Neuronal stem cell (in vitro differentiated cells): ENCODE data around the gene PRKD3.
A peak's percentile ranks its signal among the peaks of the same experiment; 100 is the strongest.

Experiments
- DNase-seq: peaks from one replicate; pipeline ENCODE4 v3.0.0-alpha.2; 2013; ENCODE audit warnings: low spot score
- H2AFZ ChIP-seq: one replicate; pipeline ENCODE4 v1.6.1; 2013; ENCODE audit warnings: mild to moderate bottlenecking, low read length, inconsistent platforms
- H2AK5ac ChIP-seq: 2 replicates; pipeline ENCODE4 v1.6.1; 2013; ENCODE audit warnings: low read depth, mild to moderate bottlenecking, inconsistent platforms, low read length, moderate library complexity, mixed read lengths
- H2BK120ac ChIP-seq: 2 replicates; pipeline ENCODE4 v1.6.1; 2013; ENCODE audit warnings: low read depth, mild to moderate bottlenecking, inconsistent platforms, low read length, moderate library complexity, mixed read lengths
- H2BK12ac ChIP-seq: one replicate; pipeline ENCODE4 v1.6.1; 2013; ENCODE audit warnings: low read length, inconsistent platforms
- H2BK15ac ChIP-seq: 2 replicates; pipeline ENCODE4 v1.6.1; 2013; ENCODE audit warnings: mild to moderate bottlenecking, low read length, inconsistent platforms, mixed read lengths
- H2BK5ac ChIP-seq: one replicate; pipeline ENCODE4 v1.6.1; 2013; ENCODE audit warnings: inconsistent platforms, mild to moderate bottlenecking, low read length, moderate library complexity
- H3K14ac ChIP-seq: one replicate; pipeline ENCODE4 v1.6.1; 2013; ENCODE audit warnings: low read length, inconsistent platforms
- H3K18ac ChIP-seq: 2 replicates; pipeline ENCODE4 v1.6.1; 2013; ENCODE audit warnings: low read length, inconsistent platforms
- H3K23ac ChIP-seq: 2 replicates; pipeline ENCODE4 v1.6.1; 2013; ENCODE audit warnings: low read depth, mild to moderate bottlenecking, mixed read lengths, low read length, inconsistent platforms; ENCODE audit not compliant: poor library complexity
- H3K27ac ChIP-seq: replicated peaks from 3 replicates; pipeline ENCODE4 v1.5.1; 2013; ENCODE audit warnings: low read length, inconsistent platforms
- H3K27me3 ChIP-seq, 3 experiments: 2 replicates each; pipeline ENCODE4 v1.6.1; 2013; ENCODE audit warnings: low read length in 3 of 3, mild to moderate bottlenecking in 2 of 3, inconsistent platforms in 1 of 3, low read depth in 1 of 3, mixed read lengths in 1 of 3, moderate library complexity in 1 of 3; ENCODE audit not compliant: control insufficient read depth in 3 of 3, insufficient read depth in 3 of 3
- H3K36me3 ChIP-seq, 2 donors: replicated peaks in 1 of 2; 2 replicates each; pipeline ENCODE4 v1.6.1; 2013; ENCODE audit warnings: low read length in 2 of 2; ENCODE audit not compliant: control insufficient read depth in 2 of 2, insufficient read depth in 2 of 2
- H3K4ac ChIP-seq: 2 replicates; pipeline ENCODE4 v1.6.1; 2013; ENCODE audit warnings: inconsistent platforms, mild to moderate bottlenecking, low read length, moderate library complexity
- H3K4me1 ChIP-seq, 2 donors: 1 replicate in 1 of 2; 2 replicates in 1 of 2; pipeline ENCODE4 v1.6.1; 2013; ENCODE audit warnings: low read length in 2 of 2, low read depth in 1 of 2; ENCODE audit not compliant: control insufficient read depth in 2 of 2, insufficient read depth in 1 of 2
- H3K4me2 ChIP-seq: one replicate; pipeline ENCODE4 v1.6.1; 2013; ENCODE audit warnings: mild to moderate bottlenecking, low read length, inconsistent platforms; ENCODE audit not compliant: insufficient read depth, poor library complexity, severe bottlenecking
- H3K4me3 ChIP-seq, 2 donors: 2 replicates each; pipeline ENCODE4 v1.5.1; 2013; ENCODE audit warnings: low read length in 2 of 2, mild to moderate bottlenecking in 2 of 2, inconsistent platforms in 1 of 2, moderate library complexity in 1 of 2
- H3K79me1 ChIP-seq: one replicate; pipeline ENCODE4 v1.6.1; 2013; ENCODE audit warnings: low read depth, mild to moderate bottlenecking, inconsistent platforms, low read length, moderate library complexity
- H3K9ac ChIP-seq: one replicate; pipeline ENCODE4 v1.6.1; 2013; ENCODE audit warnings: mild to moderate bottlenecking, low read depth, low read length, inconsistent platforms; ENCODE audit not compliant: poor library complexity
- H3K9me3 ChIP-seq, 2 donors: replicated peaks in 1 of 2; 2 replicates each; pipeline versions ENCODE3 to v1.6.1; 2013; ENCODE audit warnings: low read length in 2 of 2, mild to moderate bottlenecking in 2 of 2, inconsistent platforms in 1 of 2, low read depth in 1 of 2, mixed read lengths in 1 of 2, moderate library complexity in 1 of 2; ENCODE audit not compliant: control insufficient read depth in 2 of 2, insufficient read depth in 1 of 2
- H4K8ac ChIP-seq: one replicate; pipeline ENCODE4 v1.6.1; 2013; ENCODE audit warnings: low read depth, mild to moderate bottlenecking, inconsistent platforms, low read length, moderate library complexity
- H4K91ac ChIP-seq: one replicate; pipeline ENCODE4 v1.6.1; 2013; ENCODE audit warnings: low read length, low read depth, mild to moderate bottlenecking, inconsistent platforms; ENCODE audit not compliant: poor library complexity
- WGBS, 2 donors: extraction: QIAGEN DNeasy Blood & Tissue Kit; methylation state at CpG; one replicate each; pipeline ENCODE4 v1.1.7; 2013; ENCODE audit warnings: missing lambda C conversion rate in 2 of 2, mixed read lengths in 1 of 2; ENCODE audit not compliant: insufficient read length in 2 of 2, insufficient replicate concordance in 1 of 2; ENCODE audit errors: extremely low coverage in 2 of 2; 5-methylcytosine and 5-hydroxymethylcytosine counted together

Gene PRKD3

DNA sequence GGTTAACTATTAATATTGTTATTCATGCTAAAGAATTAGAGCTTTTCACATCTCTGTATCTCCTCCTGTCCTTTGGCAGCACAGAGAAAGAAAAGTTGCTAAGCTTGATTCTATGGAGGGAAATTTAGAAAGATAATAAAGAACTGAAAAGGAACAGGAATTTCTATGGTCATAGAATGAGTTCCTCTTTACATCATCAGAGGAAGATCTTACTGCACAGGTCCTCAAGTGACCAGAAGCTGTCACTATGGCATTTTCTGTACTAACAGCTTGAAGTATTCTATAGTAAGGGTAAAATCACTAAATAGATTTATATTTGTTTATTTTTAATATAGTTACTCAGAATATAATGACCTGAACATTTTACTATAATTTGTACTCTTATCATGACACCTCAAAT is 6.0 kb upstream of the PRKD3 start:
- DNase-seq: no peak
- Histone ChIP-seq H3K9me3 (no peaks in the 10 kb centered on the region), H2BK12ac (no peak overlapping the region), H3K4me3 (no peak overlapping the region), H3K18ac (no peak overlapping the region), H3K27ac (no peak overlapping the region), H2BK120ac (no peak overlapping the region), H2BK5ac (no peak overlapping the region), H3K23ac (no peak overlapping the region), H3K9ac (no peak overlapping the region), H3K4me1 (no peaks in the 10 kb centered on the region), H3K36me3 (no peaks in the 10 kb centered on the region), H3K27me3 (peaks cover 0 to 9% (median 2%) of the 10 kb centered on the region in 3 experiments), H3K4me2 (no peak overlapping the region), H3K79me1 (no peaks in the 10 kb centered on the region), H3K4ac (no peak overlapping the region), H3K14ac (no peak overlapping the region), H2AK5ac (no peak overlapping the region), H4K8ac (no peak overlapping the region), H4K91ac (no peak overlapping the region), H2BK15ac (no peak overlapping the region), H2AFZ (no peak overlapping the region)

DNA sequence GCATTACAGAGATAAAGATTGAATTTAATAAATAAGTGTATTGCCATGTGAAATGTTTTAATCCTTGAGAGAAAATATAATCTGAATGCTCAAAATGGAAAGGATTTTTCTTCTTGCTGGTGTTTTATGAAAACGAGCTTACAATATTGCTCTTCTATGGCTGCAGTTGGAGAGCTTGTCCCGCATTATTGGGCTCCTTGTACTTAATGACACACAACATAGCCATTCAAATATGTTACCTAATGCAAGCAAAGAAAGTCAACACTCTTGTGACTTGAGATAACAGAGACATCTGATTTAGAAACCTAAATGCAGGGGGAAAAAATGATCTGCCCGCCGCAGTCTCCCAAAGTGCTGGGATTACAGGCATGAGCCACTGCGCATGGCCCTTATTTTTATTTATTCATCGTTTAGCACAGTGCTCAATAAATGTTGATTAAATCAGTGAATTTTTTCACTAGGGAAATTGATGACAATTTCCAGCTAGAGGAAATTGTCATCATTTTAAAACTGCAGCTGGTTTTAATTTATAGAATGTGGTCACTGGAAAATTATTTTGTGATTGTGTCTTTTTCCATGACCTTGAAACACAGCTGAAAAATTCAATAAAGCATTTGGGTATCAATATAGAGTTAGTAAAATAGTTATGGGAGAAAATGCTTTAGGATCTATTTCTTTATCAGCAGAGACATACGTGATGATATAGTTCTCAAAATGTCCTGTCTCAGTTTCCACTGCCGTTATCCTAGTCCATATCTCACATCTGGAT is 2.4 kb upstream of the PRKD3 start:
- Histone ChIP-seq H2BK120ac (no peak overlapping the region), H3K4me3 (no peak overlapping the region)

DNA sequence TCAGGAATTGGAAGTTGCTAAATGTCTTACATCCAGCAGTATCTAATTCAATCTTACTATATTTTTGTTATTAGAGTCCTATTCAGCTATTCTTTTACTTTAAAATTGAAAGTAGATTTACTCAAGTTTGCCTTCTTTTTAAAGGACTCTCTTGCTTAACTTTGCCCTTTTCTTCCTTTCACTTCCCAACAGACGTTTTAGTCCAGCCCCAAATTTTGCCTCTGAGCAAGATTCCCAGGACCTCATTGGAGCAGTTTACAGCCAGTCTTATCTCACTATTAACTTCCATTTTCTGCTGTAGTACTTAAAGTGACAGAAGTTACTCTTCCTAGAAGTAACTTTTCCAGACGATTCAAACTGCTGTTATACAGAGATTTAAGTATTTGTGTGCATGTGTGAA is 1.7 kb upstream of the PRKD3 start:
- H3K9me3 ChIP-seq: no peaks in the 10 kb centered on the region
- no peak overlapping the region for H2BK120ac ChIP-seq
- peaks cover 0 to 11% (median 10%) of the 10 kb centered on the region in 3 experiments for H3K27me3 ChIP-seq
- no peak overlapping the region for H3K9ac ChIP-seq
- H2BK12ac ChIP-seq: no peak overlapping the region
- H3K23ac ChIP-seq: no peak overlapping the region
- no peak overlapping the region for H4K8ac ChIP-seq
- no peak overlapping the region for H3K4me2 ChIP-seq
- H2BK15ac ChIP-seq: no peak overlapping the region
- no peak overlapping the region for H3K4ac ChIP-seq
- H3K4me3 ChIP-seq: no peak overlapping the region
- peak overlapping the region; percentile 32 for H2AFZ ChIP-seq
- peaks cover 2 to 9% of the 10 kb centered on the region in 2 donors for H3K4me1 ChIP-seq
- H3K36me3 ChIP-seq: peaks cover 0 to 12% of the 10 kb centered on the region in 2 donors
- H2BK5ac ChIP-seq: no peak overlapping the region
- no peak overlapping the region for H2AK5ac ChIP-seq
- H3K18ac ChIP-seq: no peak overlapping the region
- no peak overlapping the region for H3K14ac ChIP-seq
- no peaks in the 10 kb centered on the region for H3K79me1 ChIP-seq
- no peak overlapping the region for H4K91ac ChIP-seq
- no peak for DNase-seq
- no peak overlapping the region for H3K27ac ChIP-seq
- no CpG with 5 or more reads among the region's 2 CpGs for WGBS, 2 donors

More for the DNA sequence above, 2.4 kb upstream of the PRKD3 start:
- H2AFZ ChIP-seq: no peak overlapping the region
- H2BK5ac ChIP-seq: no peak overlapping the region
- H3K27me3 ChIP-seq: peaks cover 0 to 11% (median 10%) of the 10 kb centered on the region in 3 experiments
- no peak overlapping the region for H2BK15ac ChIP-seq
- H3K4ac ChIP-seq: no peak overlapping the region
- H2BK12ac ChIP-seq: no peak overlapping the region
- H3K18ac ChIP-seq: no peak overlapping the region
- H3K9ac ChIP-seq: no peak overlapping the region
- H3K14ac ChIP-seq: no peak overlapping the region
- peaks cover 2 to 5% of the 10 kb centered on the region in 2 donors for H3K4me1 ChIP-seq
- no peak overlapping the region for H3K27ac ChIP-seq
- peaks cover 0 to 5% of the 10 kb centered on the region in 2 donors for H3K36me3 ChIP-seq
- no peak overlapping the region for H4K8ac ChIP-seq
- no peaks in the 10 kb centered on the region for H3K79me1 ChIP-seq
- no peak overlapping the region for H3K4me2 ChIP-seq
- WGBS, 2 donors: no CpG with 5 or more reads among the region's 8 CpGs
- H3K23ac ChIP-seq: no peak overlapping the region
- no peaks in the 10 kb centered on the region for H3K9me3 ChIP-seq
- no peak overlapping the region for H2AK5ac ChIP-seq
- no peak overlapping the region for H4K91ac ChIP-seq
- DNase-seq: no peak

DNA sequence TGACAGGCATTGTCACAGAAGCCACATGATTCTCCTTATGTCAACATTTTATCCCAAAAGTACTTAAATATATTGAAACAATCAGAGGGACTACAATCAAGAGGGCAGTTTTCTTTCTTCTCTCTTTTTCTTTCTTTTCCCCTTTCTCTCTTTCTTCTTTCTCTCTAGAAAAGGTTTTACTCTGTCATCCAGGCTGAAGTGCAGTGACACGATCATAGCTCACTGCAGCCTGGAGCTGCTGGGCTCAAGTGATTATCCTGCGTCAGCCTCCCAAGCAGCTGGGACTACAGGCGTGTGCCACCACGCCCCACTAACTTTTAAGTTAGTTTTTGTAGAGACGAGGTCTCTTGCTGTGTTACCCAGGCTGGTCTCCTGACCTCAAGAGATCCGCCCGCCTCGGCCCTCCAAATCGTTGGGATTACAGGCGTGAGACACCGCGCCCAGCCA is 1.0 kb upstream of the PRKD3 start:
- DNase-seq: no peak
- H2BK15ac ChIP-seq: no peak overlapping the region
- whole genome bisulfite sequencing, 2 donors: no CpG with 5 or more reads among the region's 12 CpGs
- H4K91ac ChIP-seq: no peak overlapping the region
- H3K9me3 ChIP-seq: no peaks in the 10 kb centered on the region
- H2AFZ ChIP-seq: peak overlapping the region; percentile 99
- no peak overlapping the region for H3K27ac ChIP-seq
- H3K23ac ChIP-seq: no peak overlapping the region
- no peak overlapping the region for H3K14ac ChIP-seq
- no peak overlapping the region for H3K4ac ChIP-seq
- H3K9ac ChIP-seq: no peak overlapping the region
- H2AK5ac ChIP-seq: no peak overlapping the region
- H2BK120ac ChIP-seq: no peak overlapping the region
- H4K8ac ChIP-seq: no peak overlapping the region
- no peak overlapping the region for H3K4me2 ChIP-seq
- H2BK12ac ChIP-seq: no peak overlapping the region
- peaks cover 0 to 11% (median 10%) of the 10 kb centered on the region in 3 experiments for H3K27me3 ChIP-seq
- no peak overlapping the region for H3K18ac ChIP-seq
- peaks cover 0 to 19% of the 10 kb centered on the region in 2 donors for H3K36me3 ChIP-seq
- H3K4me3 ChIP-seq: peak overlapping the region; percentile 12 to 91
- no peak overlapping the region for H2BK5ac ChIP-seq
- H3K79me1 ChIP-seq: no peaks in the 10 kb centered on the region
- peaks cover 2 to 9% of the 10 kb centered on the region in 2 donors for H3K4me1 ChIP-seq
